Natural killer cell (primary cell): Measurements from ENCODE around the gene PDE9A. TPM values are rescaled to one million over a fixed set of nuclear protein-coding genes. Genes with fewer than 3 reads are reported as not detected.

Experiments
- ATAC-seq, 3 donors: fragments of 150-1000 bp in 2 of 3; fragments of 200-7000 bp in 1 of 3; cut with Tn5 transposase; 1 replicate in 1 of 3; 2 replicates in 2 of 3; pipeline ENCODE4 v1.10.0; 2021; ENCODE audit warnings: mild to moderate bottlenecking in 2 of 3, moderate library complexity in 2 of 3
- DNase-seq, 2 donors: peaks; one replicate each; pipeline versions ENCODE4 v3.0.0 to v3.0.0-alpha.2; 2013 to 2021; ENCODE audit warnings: mixed read lengths in 1 of 2
- H3K27ac ChIP-seq: one replicate; pipeline ENCODE4 v1.5.1; 2013; ENCODE audit warnings: mild to moderate bottlenecking, low read length
- H3K27me3 ChIP-seq: one replicate; pipeline ENCODE4 v1.6.1; 2013; ENCODE audit warnings: low read length; ENCODE audit not compliant: control insufficient read depth, insufficient read depth
- H3K36me3 ChIP-seq: one replicate; pipeline ENCODE4 v1.6.1; 2013; ENCODE audit warnings: low read length; ENCODE audit not compliant: control insufficient read depth, insufficient read depth
- H3K4me1 ChIP-seq: one replicate; pipeline ENCODE4 v1.6.1; 2013; ENCODE audit warnings: low read length; ENCODE audit not compliant: control insufficient read depth, insufficient read depth
- H3K4me3 ChIP-seq: one replicate; pipeline ENCODE4 v1.5.1; 2013; ENCODE audit warnings: low read length
- H3K9me3 ChIP-seq: one replicate; pipeline ENCODE4 v1.6.1; 2013; ENCODE audit warnings: low read length; ENCODE audit not compliant: control insufficient read depth, insufficient read depth
- H3K27ac Mint-ChIP-seq, 2 donors: one replicate each; pipeline ENCODE4 v1.8.0; 2022; ENCODE audit warnings: mild to moderate bottlenecking in 2 of 2, mixed read lengths in 2 of 2, moderate library complexity in 1 of 2
- H3K27me3 Mint-ChIP-seq, 2 donors: one replicate each; pipeline ENCODE4 v1.8.0; 2022; ENCODE audit warnings: low read depth in 2 of 2, mixed read lengths in 2 of 2
- H3K36me3 Mint-ChIP-seq: one replicate; pipeline ENCODE4 v1.8.0; 2022; ENCODE audit warnings: mixed read lengths
- H3K4me1 Mint-ChIP-seq, 2 donors: one replicate each; pipeline ENCODE4 v1.8.0; 2022; ENCODE audit warnings: mixed read lengths in 2 of 2
- H3K4me3 Mint-ChIP-seq: one replicate; pipeline ENCODE4 v1.8.0; 2022; ENCODE audit warnings: mild to moderate bottlenecking, moderate library complexity, mixed read lengths
- H3K9me3 Mint-ChIP-seq, 2 donors: one replicate each; pipeline ENCODE4 v1.8.0; 2022; ENCODE audit warnings: mixed read lengths in 2 of 2
- WGBS: methylation state at CpG from one replicate; pipeline ENCODE4 v1.1.7; 2013; ENCODE audit warnings: missing lambda C conversion rate; ENCODE audit not compliant: insufficient coverage; 5-methylcytosine and 5-hydroxymethylcytosine counted together
- intact Hi-C: fragments of 100-400 bp; cut with micrococcal nuclease; formaldehyde crosslinking; loops from one replicate; pipeline ENCODE4 v1.14.2; 2022
- total RNA-seq, 4 donors: library from RNA; stranded (reverse); fragments of 120-200 nt in 1 of 4; gene quantifications; one replicate each; pipeline versions ENCODE4 v1.2.3 to v1.2.4, GENCODE V29; 2013 to 2022
- TF ChIP-seq, protein P1 (sequence below): fragments of 200-600 bp; IDR thresholded peaks from one replicate; pipeline ENCODE4 v1.8.0; 2022; ENCODE audit warnings: antibody characterized with exemption

Gene PDE9A
- total RNA-seq, 3 donors from 2014 or later (not counting 1 experiment from before 2014, with no cell fraction given), result 1.0 to 4.1 (median 1.2) TPM

DNA sequence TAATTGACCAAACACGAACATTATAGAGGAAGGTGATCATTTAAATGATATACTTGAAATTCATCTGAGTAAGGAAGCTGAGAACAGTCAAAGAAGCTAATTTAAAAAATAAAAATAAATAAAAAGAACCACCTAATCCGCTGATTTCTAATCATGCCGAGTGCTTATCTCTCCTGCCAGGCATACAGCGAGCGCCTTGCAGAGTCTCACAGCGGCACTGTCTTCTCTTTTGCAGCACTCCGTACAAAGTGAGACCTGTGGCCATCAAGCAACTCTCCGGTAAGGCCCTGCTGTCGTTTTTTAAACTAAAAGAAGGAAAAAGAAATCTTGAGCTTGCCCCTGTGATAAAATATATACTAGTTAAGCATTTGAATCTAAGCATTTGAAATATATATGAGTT is 45.3 kb downstream of the PDE9A start:
- TF ChIP-seq, protein P1, sequence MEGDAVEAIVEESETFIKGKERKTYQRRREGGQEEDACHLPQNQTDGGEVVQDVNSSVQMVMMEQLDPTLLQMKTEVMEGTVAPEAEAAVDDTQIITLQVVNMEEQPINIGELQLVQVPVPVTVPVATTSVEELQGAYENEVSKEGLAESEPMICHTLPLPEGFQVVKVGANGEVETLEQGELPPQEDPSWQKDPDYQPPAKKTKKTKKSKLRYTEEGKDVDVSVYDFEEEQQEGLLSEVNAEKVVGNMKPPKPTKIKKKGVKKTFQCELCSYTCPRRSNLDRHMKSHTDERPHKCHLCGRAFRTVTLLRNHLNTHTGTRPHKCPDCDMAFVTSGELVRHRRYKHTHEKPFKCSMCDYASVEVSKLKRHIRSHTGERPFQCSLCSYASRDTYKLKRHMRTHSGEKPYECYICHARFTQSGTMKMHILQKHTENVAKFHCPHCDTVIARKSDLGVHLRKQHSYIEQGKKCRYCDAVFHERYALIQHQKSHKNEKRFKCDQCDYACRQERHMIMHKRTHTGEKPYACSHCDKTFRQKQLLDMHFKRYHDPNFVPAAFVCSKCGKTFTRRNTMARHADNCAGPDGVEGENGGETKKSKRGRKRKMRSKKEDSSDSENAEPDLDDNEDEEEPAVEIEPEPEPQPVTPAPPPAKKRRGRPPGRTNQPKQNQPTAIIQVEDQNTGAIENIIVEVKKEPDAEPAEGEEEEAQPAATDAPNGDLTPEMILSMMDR, result no peak
- Mint-ChIP-seq H3K27ac (no peak overlapping the region), H3K27me3 (peaks cover 6 to 11% of the 10 kb centered on the region in 2 donors), H3K9me3 (no peaks in the 10 kb centered on the region), H3K36me3 (no peaks in the 10 kb centered on the region), H3K4me1 (no peaks in the 10 kb centered on the region), H3K4me3 (no peak overlapping the region)
- no peak overlapping the region for H3K27ac ChIP-seq
- no peaks in the 10 kb centered on the region for H3K36me3 ChIP-seq
- H3K9me3 ChIP-seq, result no peaks in the 10 kb centered on the region
- no peak overlapping the region for H3K4me3 ChIP-seq
- ATAC-seq (no peak), DNase-seq (no peak)
- 77% methylated on average over 8 of the region's 9 CpGs for WGBS
- intact Hi-C loops, result no loop called here
- no peaks in the 10 kb centered on the region for H3K4me1 ChIP-seq
- H3K27me3 ChIP-seq, result no peaks in the 10 kb centered on the region

DNA sequence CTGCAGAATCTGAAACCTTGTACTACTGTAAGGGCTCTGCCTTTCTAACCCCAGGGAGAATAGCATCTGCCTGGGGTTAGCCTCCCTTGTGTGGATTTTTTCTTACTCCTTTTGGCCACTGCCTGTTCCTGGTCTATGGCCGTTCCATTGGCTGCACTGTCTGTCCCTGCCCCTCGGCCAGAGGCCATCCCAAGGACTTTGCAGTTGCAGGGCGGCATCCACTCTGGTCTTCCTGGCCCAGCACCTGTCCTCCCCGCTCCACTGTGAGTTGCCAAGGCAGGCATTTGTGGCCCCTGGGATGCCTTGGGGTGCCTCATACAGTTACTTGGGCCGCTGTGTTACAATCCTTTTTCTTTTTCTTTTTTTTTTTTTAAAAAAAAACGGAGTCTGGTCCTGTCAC is 45.8 kb downstream of the PDE9A start:
- Mint-ChIP-seq H3K27me3 (peaks cover 6 to 11% of the 10 kb centered on the region in 2 donors), H3K36me3 (no peaks in the 10 kb centered on the region), H3K4me3 (no peak overlapping the region), H3K9me3 (no peaks in the 10 kb centered on the region), H3K4me1 (no peaks in the 10 kb centered on the region), H3K27ac (no peak overlapping the region)
- Histone ChIP-seq H3K27ac (no peak overlapping the region), H3K36me3 (no peaks in the 10 kb centered on the region), H3K4me1 (no peaks in the 10 kb centered on the region), H3K27me3 (no peaks in the 10 kb centered on the region), H3K9me3 (no peaks in the 10 kb centered on the region), H3K4me3 (no peak overlapping the region)
- TF ChIP-seq, protein P1, result no peak
- no peak for ATAC-seq
- intact Hi-C loops, result no loop called here
- WGBS, result 85% methylated on average over 5 of the region's 6 CpGs
- no peak for DNase-seq

DNA sequence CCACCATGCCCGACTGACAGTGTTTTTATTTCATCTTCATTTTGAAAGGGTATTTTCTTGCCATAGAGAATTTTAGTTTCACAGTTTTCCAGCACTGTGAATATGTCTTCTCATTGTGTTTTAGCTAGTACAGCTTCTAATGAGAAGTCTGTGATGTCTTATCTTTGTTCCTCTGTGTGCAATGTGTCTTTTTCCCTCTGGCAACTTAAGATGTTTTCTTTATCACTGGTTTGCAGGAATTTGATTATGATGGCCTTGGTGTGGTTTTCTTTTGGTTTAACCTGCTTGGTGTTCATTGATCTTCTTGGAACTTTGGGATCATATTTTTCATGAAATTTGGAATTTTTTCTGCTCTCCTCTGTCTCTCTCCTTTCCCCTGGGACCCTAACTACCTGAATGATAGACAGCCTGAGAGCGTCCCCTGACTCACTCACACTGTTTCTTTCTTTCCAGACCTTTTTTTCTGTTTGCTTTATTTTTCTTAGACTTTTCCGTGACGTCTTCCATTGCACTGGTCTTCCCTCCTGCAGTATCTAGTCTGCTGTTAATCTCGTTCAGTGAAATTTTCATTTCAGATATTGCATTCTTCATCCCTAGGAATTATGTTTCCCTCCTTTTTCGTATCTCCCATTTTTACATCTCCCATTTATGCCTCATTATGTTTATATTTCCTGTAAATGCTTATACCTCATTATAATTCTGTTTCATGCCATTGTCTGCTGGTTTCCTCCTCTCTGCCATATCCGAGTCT is 48.5 kb downstream of the PDE9A start:
- Mint-ChIP-seq H3K36me3 (no peaks in the 10 kb centered on the region), H3K9me3 (no peaks in the 10 kb centered on the region), H3K27me3 (peaks cover 6 to 11% of the 10 kb centered on the region in 2 donors), H3K27ac (no peak overlapping the region), H3K4me3 (no peak overlapping the region), H3K4me1 (no peaks in the 10 kb centered on the region)
- DNase-seq (no peak), ATAC-seq (no peak)
- Histone ChIP-seq H3K27me3 (no peaks in the 10 kb centered on the region), H3K4me1 (no peaks in the 10 kb centered on the region), H3K4me3 (no peak overlapping the region), H3K9me3 (no peaks in the 10 kb centered on the region), H3K36me3 (no peaks in the 10 kb centered on the region), H3K27ac (no peak overlapping the region)
- intact Hi-C loops, result no loop called here
- 94% methylated on average over 7 of the region's 7 CpGs for WGBS
- TF ChIP-seq, protein P1, result no peak

DNA sequence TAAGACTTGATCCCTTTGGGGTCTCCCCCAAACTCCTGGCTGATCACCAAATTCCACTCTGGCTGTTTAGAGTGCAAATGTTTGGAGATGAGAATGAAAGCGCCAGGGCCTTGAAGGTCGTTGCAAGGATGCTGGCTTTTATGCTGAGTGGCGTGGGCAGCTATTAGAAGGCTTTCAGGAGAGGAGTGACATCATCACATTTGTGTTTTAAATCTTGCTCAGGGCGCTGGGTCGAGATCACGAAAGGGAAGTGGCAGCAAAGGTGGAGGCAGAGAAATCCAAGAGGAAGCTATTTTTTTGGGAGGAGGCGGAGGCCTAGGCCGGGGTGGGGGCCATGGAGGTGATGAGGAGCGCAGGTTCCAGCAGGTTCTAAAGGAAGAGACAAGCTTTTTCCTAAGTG is 49.3 kb downstream of the PDE9A start:
- Mint-ChIP-seq H3K27ac (no peak overlapping the region), H3K27me3 (peaks cover 6 to 11% of the 10 kb centered on the region in 2 donors), H3K36me3 (no peaks in the 10 kb centered on the region), H3K9me3 (no peaks in the 10 kb centered on the region), H3K4me3 (no peak overlapping the region), H3K4me1 (no peaks in the 10 kb centered on the region)
- Histone ChIP-seq H3K36me3 (no peaks in the 10 kb centered on the region), H3K27ac (no peak overlapping the region), H3K9me3 (no peaks in the 10 kb centered on the region), H3K27me3 (no peaks in the 10 kb centered on the region), H3K4me3 (no peak overlapping the region), H3K4me1 (no peaks in the 10 kb centered on the region)
- TF ChIP-seq, protein P1, result no peak
- intact Hi-C loops, result no loop called here
- DNase-seq (no peak), ATAC-seq (no peak)
- 90% methylated on average over 9 of the region's 9 CpGs for WGBS
